ENCODE data around the gene TIGD4. TPM values are rescaled to one million over a fixed set of nuclear protein-coding genes. Genes with fewer than 3 reads are reported as not detected.

TIGD4 gene
- total and polyA plus RNA-seq, 2 experiments from 2014 or later = 0.11 TPM; not detected in 1

- H3K4me3 ChIP-seq = no peak overlapping the region
- H2AFZ ChIP-seq = no peak overlapping the region
- no peak overlapping the region for H3K9ac ChIP-seq
- no peaks in the 10 kb centered on the region for H3K27me3 ChIP-seq (replicated peaks; ENCODE audit: insufficient read depth)
- H3K36me3 ChIP-seq (ENCODE audit: low read depth) = 0 out of 2 replicates have a peak, but pooled peaks cover under 1% of the 10 kb centered on the region
- WGBS, 2 experiments (ENCODE audit: low coverage in 1 of 2, low lambda C conversion rate in 2 of 2, missing lambda C conversion rate in 2 of 2) = 94 to 100% methylated on average over 1 of the region's 1 CpG
- 0 out of 2 replicates have a peak, but pooled peaks cover 2% of the 10 kb centered on the region for H3K4me1 ChIP-seq (ENCODE audit: insufficient read depth)
- H3F3A ChIP-seq (ENCODE audit: insufficient read depth) = 0 out of 2 replicates have a peak, but pooled peaks cover 3% of the 10 kb centered on the region
- H3K79me2 ChIP-seq (ENCODE audit: insufficient read depth) = peaks cover 27% of the 10 kb centered on the region; the same call in 1 of the 2 replicates
- H3K9me3 ChIP-seq (ENCODE audit: low read depth) = no peaks in the 10 kb centered on the region
- H4K20me1 ChIP-seq (ENCODE audit: insufficient read depth) = no peaks in the 10 kb centered on the region
- TF ChIP-seq EZH2 (IDR thresholded peaks at IDR 0.05; ENCODE audit: insufficient read depth, poor library complexity, severe bottlenecking) (no peak), EZH2phosphoT487 (IDR thresholded peaks at IDR 0.05; ENCODE audit: insufficient read depth, low read depth) (no peak)
- no peaks in the 10 kb centered on the region for H3K9me2 ChIP-seq (ENCODE audit: insufficient read depth)
- in situ Hi-C loops (cut with MboI) = no loop called here
- DNase-seq = no peak
- H3K27ac ChIP-seq = no peak overlapping the region
- H3K4me2 ChIP-seq (ENCODE audit: unreplicated experiment) = no peak overlapping the region
These were observed 42.8 kb upstream of the TIGD4 start for GRCh38 chr4:152822323-152822722.

GRCh38 chr4:152820073-152820472, 40.5 kb upstream of the TIGD4 start:
- Histone ChIP-seq H3K27me3 (replicated peaks; ENCODE audit: insufficient read depth) (no peaks in the 10 kb centered on the region), H2AFZ (no peak overlapping the region), H3K4me3 (no peak overlapping the region), H3K79me2 (ENCODE audit: insufficient read depth) (peaks cover 34% of the 10 kb centered on the region), H3K9me2 (ENCODE audit: insufficient read depth) (no peaks in the 10 kb centered on the region), H3K27ac (no peak overlapping the region), H3F3A (ENCODE audit: insufficient read depth) (no peaks in the 10 kb centered on the region), H3K36me3 (ENCODE audit: low read depth) (peaks cover 4% of the 10 kb centered on the region; the same call in 1 of the 2 replicates), H3K9ac (no peak overlapping the region), H3K9me3 (ENCODE audit: low read depth) (no peaks in the 10 kb centered on the region), H4K20me1 (ENCODE audit: insufficient read depth) (0 out of 2 replicates have a peak, but pooled peaks cover 4% of the 10 kb centered on the region), H3K4me1 (ENCODE audit: insufficient read depth) (0 out of 2 replicates have a peak, but pooled peaks cover 7% of the 10 kb centered on the region), H3K4me2 (ENCODE audit: unreplicated experiment) (no peak overlapping the region)
- no peak for DNase-seq
- in situ Hi-C loops (cut with MboI) = no loop called here
- 77 to 82% methylated on average over 2 of the region's 2 CpGs for WGBS, 2 experiments (ENCODE audit: low coverage in 1 of 2, low lambda C conversion rate in 2 of 2, missing lambda C conversion rate in 2 of 2)
- no peak for TF ChIP-seq EZH2phosphoT487 (IDR thresholded peaks at IDR 0.05; ENCODE audit: insufficient read depth, low read depth)
- no peak for TF ChIP-seq EZH2 (IDR thresholded peaks at IDR 0.05; ENCODE audit: insufficient read depth, poor library complexity, severe bottlenecking)

- Histone ChIP-seq H3K4me1 (ENCODE audit: insufficient read depth) (0 out of 2 replicates have a peak, but pooled peaks cover 7% of the 10 kb centered on the region), H3K9ac (no peak overlapping the region), H3K79me2 (ENCODE audit: insufficient read depth) (peaks cover 42% of the 10 kb centered on the region), H4K20me1 (ENCODE audit: insufficient read depth) (0 out of 2 replicates have a peak, but pooled peaks cover 4% of the 10 kb centered on the region), H3F3A (ENCODE audit: insufficient read depth) (no peaks in the 10 kb centered on the region), H3K9me3 (ENCODE audit: low read depth) (no peaks in the 10 kb centered on the region), H3K27ac (no peak overlapping the region), H3K4me3 (no peak overlapping the region), H2AFZ (no peak overlapping the region), H3K36me3 (ENCODE audit: low read depth) (peaks cover 4% of the 10 kb centered on the region; the same call in 1 of the 2 replicates), H3K4me2 (ENCODE audit: unreplicated experiment) (no peak overlapping the region), H3K9me2 (ENCODE audit: insufficient read depth) (no peaks in the 10 kb centered on the region), H3K27me3 (replicated peaks; ENCODE audit: insufficient read depth) (no peaks in the 10 kb centered on the region)
- TF ChIP-seq EZH2 (IDR thresholded peaks at IDR 0.05; ENCODE audit: insufficient read depth, poor library complexity, severe bottlenecking) (no peak), EZH2phosphoT487 (IDR thresholded peaks at IDR 0.05; ENCODE audit: insufficient read depth, low read depth) (no peak)
- WGBS, 2 experiments (ENCODE audit: low coverage in 1 of 2, low lambda C conversion rate in 2 of 2, missing lambda C conversion rate in 2 of 2) = 96% methylated on average over 7 of the region's 7 CpGs
- DNase-seq = no peak
- in situ Hi-C loops (cut with MboI) = no loop called here
These were observed 39.6 kb upstream of the TIGD4 start for GRCh38 chr4:152819026-152819645.

- in situ Hi-C loops (cut with MboI) = no loop called here
- TF ChIP-seq EZH2phosphoT487 (IDR thresholded peaks at IDR 0.05; ENCODE audit: insufficient read depth, low read depth) = no peak
- TF ChIP-seq EZH2 (IDR thresholded peaks at IDR 0.05; ENCODE audit: insufficient read depth, poor library complexity, severe bottlenecking) = no peak
- no peak overlapping the region for H3K9ac ChIP-seq
- peak; percentile 20 for DNase-seq
- H3K9me2 ChIP-seq (ENCODE audit: insufficient read depth) = no peaks in the 10 kb centered on the region
- H3K27me3 ChIP-seq (replicated peaks; ENCODE audit: insufficient read depth) = no peaks in the 10 kb centered on the region
- H3K36me3 ChIP-seq (ENCODE audit: low read depth) = peaks cover 4% of the 10 kb centered on the region; the same call in 1 of the 2 replicates
- no peak overlapping the region for H2AFZ ChIP-seq
- no peak overlapping the region for H3K4me3 ChIP-seq
- no peak overlapping the region for H3K27ac ChIP-seq
- H3F3A ChIP-seq (ENCODE audit: insufficient read depth) = no peaks in the 10 kb centered on the region
- 0 out of 2 replicates have a peak, but pooled peaks cover 7% of the 10 kb centered on the region for H3K4me1 ChIP-seq (ENCODE audit: insufficient read depth)
- H3K4me2 ChIP-seq (ENCODE audit: unreplicated experiment) = no peak overlapping the region
- no peaks in the 10 kb centered on the region for H3K9me3 ChIP-seq (ENCODE audit: low read depth)
- H4K20me1 ChIP-seq (ENCODE audit: insufficient read depth) = 0 out of 2 replicates have a peak, but pooled peaks cover 4% of the 10 kb centered on the region
- peaks cover 60% of the 10 kb centered on the region for H3K79me2 ChIP-seq (ENCODE audit: insufficient read depth)
These were observed 37.8 kb upstream of the TIGD4 start for GRCh38 chr4:152817331-152817730.

Data from GM23248 (cell line).